PC-9 (cell line): ENCODE results near the gene MTHFSD. TPM values are rescaled to one million over a fixed set of nuclear protein-coding genes. Genes with fewer than 3 reads are reported as not detected.

ENCODE experiments used
- BruUV-seq: library from RNA; stranded (reverse); fragments of 400-500 nt; replicated peaks from 2 replicates; lab custom pipeline; 2021; lab: Mats Ljungman, UMichigan
- CTCF ChIA-PET: fragments of 300-600 bp; sonication (Branson Sonifier 250); formaldehyde crosslinking; loops from one replicate; lab custom pipeline; 2022; ENCODE audit warnings: antibody characterized with exemption; lab: Charles Lee
- POLR2A ChIA-PET: fragments of 300-600 bp; sonication (Branson Sonifier 250); formaldehyde crosslinking; loops from one replicate; lab custom pipeline; 2022; ENCODE audit warnings: antibody characterized with exemption; ENCODE audit not compliant: unreplicated experiment; lab: Charles Lee
- DNase-seq, 2 experiments: peaks; one replicate each; pipeline versions ENCODE4 v3.0.0 to v3.0.0-alpha.2; 2015 to 2022; ENCODE audit warnings: mixed read lengths in 1 of 2
- H2AFZ ChIP-seq: fragments of 200-600 bp; sonication (generic); 2 replicates; pipeline ENCODE4 v1.8.1; 2017; ENCODE audit warnings: antibody characterized with exemption
- H3F3A ChIP-seq: fragments of 200-600 bp; sonication (generic); 2 replicates; pipeline ENCODE4 v1.8.1; 2017; ENCODE audit warnings: antibody characterized with exemption, mild to moderate bottlenecking, low read depth; ENCODE audit not compliant: insufficient read depth
- H3K27ac ChIP-seq: fragments of 200-600 bp; sonication (generic); 2 replicates; pipeline ENCODE4 v1.6.1; 2016; ENCODE audit warnings: mixed run types
- H3K27me3 ChIP-seq: fragments of 200-600 bp; sonication (generic); 2 replicates; pipeline ENCODE4 v1.6.1; 2016; ENCODE audit warnings: low read depth, mixed run types; ENCODE audit not compliant: insufficient read depth
- H3K36me3 ChIP-seq: fragments of 200-600 bp; sonication (generic); 2 replicates; pipeline ENCODE4 v1.6.1; 2016; ENCODE audit warnings: low read depth, mixed run types
- H3K4me1 ChIP-seq: fragments of 200-600 bp; sonication (generic); replicated peaks from 2 replicates; pipeline ENCODE4 v1.6.1; 2016; ENCODE audit warnings: mixed run types; ENCODE audit not compliant: insufficient read depth
- H3K4me2 ChIP-seq: fragments of 200-600 bp; sonication (generic); 2 replicates; pipeline ENCODE4 v1.6.1; 2017; ENCODE audit warnings: mixed run types
- H3K4me3 ChIP-seq: fragments of 200-600 bp; sonication (generic); 2 replicates; pipeline ENCODE4 v1.6.1; 2016; ENCODE audit warnings: mixed run types
- H3K79me2 ChIP-seq: fragments of 200-600 bp; sonication (generic); 2 replicates; pipeline ENCODE4 v1.6.1; 2017; ENCODE audit warnings: low read depth, mixed run types
- H3K9me2 ChIP-seq: fragments of 200-600 bp; sonication (generic); 2 replicates; pipeline ENCODE4 v1.8.1; 2017; ENCODE audit warnings: mild to moderate bottlenecking; ENCODE audit not compliant: insufficient read depth
- H3K9me3 ChIP-seq: fragments of 200-600 bp; sonication (generic); 2 replicates; pipeline ENCODE4 v1.8.1; 2016; ENCODE audit warnings: low read depth; ENCODE audit not compliant: insufficient read depth
- H4K20me1 ChIP-seq: fragments of 200-600 bp; sonication (generic); 2 replicates; pipeline ENCODE4 v1.8.1; 2017; ENCODE audit not compliant: insufficient read depth
- CTCF ChIP-seq: fragments of 200-600 bp; sonication (generic); conservative IDR thresholded peaks from 2 replicates; pipeline ENCODE4 v1.6.1; 2017; ENCODE audit warnings: mixed run types, antibody characterized with exemption, mild to moderate bottlenecking, moderate library complexity
- EZH2 ChIP-seq: fragments of 200-600 bp; sonication (generic); IDR thresholded peaks from 2 replicates; pipeline ENCODE4 v1.8.0; 2017; ENCODE audit warnings: antibody characterized with exemption, low read depth
- intact Hi-C: fragments of 100-400 bp; cut with micrococcal nuclease; formaldehyde crosslinking; loops from one replicate; pipeline ENCODE4 v1.10.0; 2022; ENCODE audit not compliant: unreplicated experiment
- total RNA-seq: library from RNA; stranded (reverse); gene quantifications from 2 replicates; pipeline ENCODE4 v1.2.3, GENCODE V29; 2021

Gene MTHFSD
- total RNA-seq, 1 experiment from 2014 or later: 25.7 TPM

- no peaks in the 10 kb centered on the region for H3F3A ChIP-seq
- no peak overlapping the region for H2AFZ ChIP-seq
- intact Hi-C loops: no loop called here
- H3K36me3 ChIP-seq: peaks cover 17% of the 10 kb centered on the region
- no peak overlapping the region for H3K4me3 ChIP-seq
- H3K27ac ChIP-seq: no peak overlapping the region
- H3K4me1 ChIP-seq: peaks cover 6% of the 10 kb centered on the region
- ChIA-PET POLR2A (no interaction called here), CTCF (no interaction called here)
- H3K27me3 ChIP-seq: no peaks in the 10 kb centered on the region
- H3K4me2 ChIP-seq: no peak overlapping the region
- no TSS peak for BruUV-seq
- DNase-seq: no peak
- no peaks in the 10 kb centered on the region for H4K20me1 ChIP-seq
- no peaks in the 10 kb centered on the region for H3K9me3 ChIP-seq
- peaks cover 14% of the 10 kb centered on the region for H3K79me2 ChIP-seq
- H3K9me2 ChIP-seq: no peaks in the 10 kb centered on the region
- TF ChIP-seq CTCF (no peak), EZH2 (no peak)
Measured at GRCh38 chr16:86550281-86550680, 4.8 kb downstream of the MTHFSD start.

DNA sequence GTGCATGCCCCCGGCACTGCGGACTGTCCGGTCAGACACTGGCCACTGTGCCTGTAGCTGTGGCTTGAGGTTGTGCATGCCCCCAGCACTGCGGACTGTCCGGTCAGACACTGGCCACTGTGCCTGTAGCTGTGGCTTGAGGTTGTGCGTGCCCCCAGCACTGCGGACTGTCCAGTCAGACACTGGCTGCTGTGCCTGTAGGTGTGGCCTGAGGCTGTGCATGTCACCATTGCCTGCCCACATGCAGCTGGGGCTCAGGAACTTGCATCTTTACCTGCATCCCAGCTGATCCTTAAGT is 5.2 kb downstream of the MTHFSD start:
- no peak for TF ChIP-seq CTCF
- Histone ChIP-seq H3F3A (no peaks in the 10 kb centered on the region), H3K9me3 (no peaks in the 10 kb centered on the region), H3K4me1 (peaks cover 6% of the 10 kb centered on the region), H3K27ac (no peak overlapping the region), H3K9me2 (no peaks in the 10 kb centered on the region), H3K27me3 (no peaks in the 10 kb centered on the region), H3K4me3 (no peak overlapping the region), H3K4me2 (no peak overlapping the region), H4K20me1 (no peaks in the 10 kb centered on the region), H2AFZ (no peak overlapping the region), H3K36me3 (peaks cover 17% of the 10 kb centered on the region), H3K79me2 (peaks cover 14% of the 10 kb centered on the region)
- DNase-seq: no peak
- CTCF ChIA-PET: no interaction called here
- BruUV-seq: no TSS peak
- intact Hi-C loops: no loop called here
- POLR2A ChIA-PET: no interaction called here

- intact Hi-C loops: no loop called here
- Histone ChIP-seq H2AFZ (no peak overlapping the region), H3K4me2 (no peak overlapping the region), H3K9me2 (no peaks in the 10 kb centered on the region), H3K4me1 (peaks cover 4% of the 10 kb centered on the region), H3K4me3 (no peak overlapping the region), H3K36me3 (peaks cover 17% of the 10 kb centered on the region), H3F3A (no peaks in the 10 kb centered on the region), H3K79me2 (peaks cover 9% of the 10 kb centered on the region), H3K27me3 (no peaks in the 10 kb centered on the region), H4K20me1 (peaks cover 5% of the 10 kb centered on the region; the same call in 1 of the 2 replicates), H3K9me3 (no peaks in the 10 kb centered on the region), H3K27ac (no peak overlapping the region)
- ChIA-PET CTCF (no interaction called here), POLR2A (no interaction called here)
- no peak for DNase-seq
- no TSS peak for BruUV-seq
- TF ChIP-seq EZH2 (no peak), CTCF (no peak)
Measured at GRCh38 chr16:86549076-86549892, 5.8 kb downstream of the MTHFSD start.
